Measurements from ENCODE around the gene SOBP. TPM values are rescaled to one million over a fixed set of nuclear protein-coding genes. Genes with fewer than 3 reads are reported as not detected.

SOBP gene
- 1 to 10 TPM in 3 of 4 donors, not detected in 1; 1.1 to 1.6 (median 1.1) TPM for polyA plus RNA-seq
- long read RNA-seq, donor 1, full-length matches to known transcripts, result 1 of 1 reads
- long read RNA-seq, donor 1, partial matches to known transcripts, result 0 of 1 reads
- long read RNA-seq, donor 1, other reads (novel, unspliced or antisense), result 0 of 1 reads
- long read RNA-seq, donor 2, result 0 reads
- long read RNA-seq, donor 3, result 0 reads
- long read RNA-seq, donor 4, result 0 reads
- long read RNA-seq, donor 5, result 0 reads
- long read RNA-seq, donor 6, full-length matches to known transcripts, result 1 of 1 reads
- long read RNA-seq, donor 6, partial matches to known transcripts, result 0 of 1 reads
- long read RNA-seq, donor 6, other reads (novel, unspliced or antisense), result 0 of 1 reads
- long read RNA-seq, donor 7, full-length matches to known transcripts, result 4 of 4 reads
- long read RNA-seq, donor 7, partial matches to known transcripts, result 0 of 4 reads
- long read RNA-seq, donor 7, other reads (novel, unspliced or antisense), result 0 of 4 reads
- long read RNA-seq, donor 8, full-length matches to known transcripts, result 1 of 1 reads
- long read RNA-seq, donor 8, partial matches to known transcripts, result 0 of 1 reads
- long read RNA-seq, donor 8, other reads (novel, unspliced or antisense), result 0 of 1 reads
- long read RNA-seq, donor 9, result 0 reads
- long read RNA-seq, donor 10, full-length matches to known transcripts, result 2 of 37 reads
- long read RNA-seq, donor 10, partial matches to known transcripts, result 35 of 37 reads
- long read RNA-seq, donor 10, other reads (novel, unspliced or antisense), result 0 of 37 reads

GRCh38 chr6:107489636-107490565, at the start of gene SOBP:
TSS of gene SOBP (plus strand) at chr6:107490117. CDS start at chr6:107490617, 500 bp downstream.
- H3K36me3 ChIP-seq (ENCODE audit: control insufficient read depth in 3 of 3, insufficient read depth in 2 of 3, low read depth in 1 of 3, low read length in 3 of 3), result no peaks in the 10 kb centered on the region
- DNase-seq (peak in 1 of 2 donors; percentile 70), FAIRE-seq (no peak)
- H3K4me1 ChIP-seq (ENCODE audit: control insufficient read depth in 3 of 3, insufficient read depth in 2 of 3, low read depth in 1 of 3, low read length in 2 of 3), result peaks cover 0 to 14% (median 2%) of the 10 kb centered on the region in 3 donors
- peak within 1 kb of the TSS; percentile 64 to 80 (median 66) for H3K4me3 ChIP-seq (ENCODE audit: low read depth in 1 of 3, low read length in 3 of 3)
- H3K9me3 ChIP-seq (ENCODE audit: control insufficient read depth in 2 of 2, insufficient read depth in 1 of 2, low read depth in 1 of 2, low read length in 1 of 2), result no peaks in the 10 kb centered on the region
- peak within 1 kb of the TSS in 2 of 3 donors; percentile 63 to 76 for H3K27ac ChIP-seq (ENCODE audit: low read depth in 1 of 3, low read length in 2 of 3)
- whole genome bisulfite sequencing, 3 donors, result 0 to 1% (median 0%) methylated on average over 69 to 129 of the region's 130 CpGs
- H3K27me3 ChIP-seq (ENCODE audit: control insufficient read depth in 3 of 3, insufficient read depth in 3 of 3, low read length in 3 of 3), result peaks cover 6 to 64% (median 13%) of the 10 kb centered on the region in 3 donors

- peaks cover 0 to 20% (median 0%) of the 10 kb centered on the region in 3 donors for H3K4me1 ChIP-seq (ENCODE audit: control insufficient read depth in 3 of 3, insufficient read depth in 2 of 3, low read depth in 1 of 3, low read length in 2 of 3)
- no peak overlapping the region for H3K27ac ChIP-seq (ENCODE audit: low read depth in 1 of 3, low read length in 2 of 3)
- peaks cover 0 to 2% (median 0%) of the 10 kb centered on the region in 3 donors for H3K36me3 ChIP-seq (ENCODE audit: control insufficient read depth in 3 of 3, insufficient read depth in 2 of 3, low read depth in 1 of 3, low read length in 3 of 3)
- H3K4me3 ChIP-seq (ENCODE audit: low read depth in 1 of 3, low read length in 3 of 3), result no peak overlapping the region
- no peak for FAIRE-seq
- no peaks in the 10 kb centered on the region for H3K27me3 ChIP-seq (ENCODE audit: control insufficient read depth in 3 of 3, insufficient read depth in 3 of 3, low read length in 3 of 3)
- no peak for DNase-seq
- H3K9me3 ChIP-seq (ENCODE audit: control insufficient read depth in 2 of 2, insufficient read depth in 1 of 2, low read depth in 1 of 2, low read length in 1 of 2), result no peaks in the 10 kb centered on the region
Measured at GRCh38 chr6:107440936-107441335, 49.0 kb upstream of the SOBP start.

- no peak overlapping the region for H3K27ac ChIP-seq (ENCODE audit: low read depth in 1 of 3, low read length in 2 of 3)
- FAIRE-seq (no peak), DNase-seq (no peak)
- no peaks in the 10 kb centered on the region for H3K27me3 ChIP-seq (ENCODE audit: control insufficient read depth in 3 of 3, insufficient read depth in 3 of 3, low read length in 3 of 3)
- no peak overlapping the region for H3K4me3 ChIP-seq (ENCODE audit: low read depth in 1 of 3, low read length in 3 of 3)
- H3K9me3 ChIP-seq (ENCODE audit: control insufficient read depth in 2 of 2, insufficient read depth in 1 of 2, low read depth in 1 of 2, low read length in 1 of 2), result peaks cover 0 to 2% of the 10 kb centered on the region in 2 donors
- 96 to 100% (median 100%) methylated on average over 1 of the region's 1 CpG for WGBS, 3 donors
- peaks cover 0 to 2% (median 0%) of the 10 kb centered on the region in 3 donors for H3K36me3 ChIP-seq (ENCODE audit: control insufficient read depth in 3 of 3, insufficient read depth in 2 of 3, low read depth in 1 of 3, low read length in 3 of 3)
- peaks cover 0 to 20% (median 0%) of the 10 kb centered on the region in 3 donors for H3K4me1 ChIP-seq (ENCODE audit: control insufficient read depth in 3 of 3, insufficient read depth in 2 of 3, low read depth in 1 of 3, low read length in 2 of 3)
Measured at GRCh38 chr6:107441682-107442081, 48.2 kb upstream of the SOBP start.

- FAIRE-seq (no peak), DNase-seq (no peak)
- peaks cover 0 to 2% (median 0%) of the 10 kb centered on the region in 3 donors for H3K36me3 ChIP-seq (ENCODE audit: control insufficient read depth in 3 of 3, insufficient read depth in 2 of 3, low read depth in 1 of 3, low read length in 3 of 3)
- H3K4me3 ChIP-seq (ENCODE audit: low read depth in 1 of 3, low read length in 3 of 3), result no peak overlapping the region
- H3K27ac ChIP-seq (ENCODE audit: low read depth in 1 of 3, low read length in 2 of 3), result no peak overlapping the region
- H3K27me3 ChIP-seq (ENCODE audit: control insufficient read depth in 3 of 3, insufficient read depth in 3 of 3, low read length in 3 of 3), result no peaks in the 10 kb centered on the region
- peaks cover 0 to 13% (median 0%) of the 10 kb centered on the region in 3 donors for H3K4me1 ChIP-seq (ENCODE audit: control insufficient read depth in 3 of 3, insufficient read depth in 2 of 3, low read depth in 1 of 3, low read length in 2 of 3)
- H3K9me3 ChIP-seq (ENCODE audit: control insufficient read depth in 2 of 2, insufficient read depth in 1 of 2, low read depth in 1 of 2, low read length in 1 of 2), result peaks cover 1 to 16% of the 10 kb centered on the region in 2 donors
- WGBS, 3 donors, result 84 to 95% (median 86%) methylated on average over 2 of the region's 2 CpGs
Measured at GRCh38 chr6:107442938-107443607, 46.8 kb upstream of the SOBP start.

GRCh38 chr6:107443608-107444267, 46.2 kb upstream of the SOBP start:
- FAIRE-seq (no peak), DNase-seq (no peak)
- Histone ChIP-seq H3K36me3 (ENCODE audit: control insufficient read depth in 3 of 3, insufficient read depth in 2 of 3, low read depth in 1 of 3, low read length in 3 of 3) (peaks cover 0 to 2% (median 0%) of the 10 kb centered on the region in 3 donors), H3K4me1 (ENCODE audit: control insufficient read depth in 3 of 3, insufficient read depth in 2 of 3, low read depth in 1 of 3, low read length in 2 of 3) (peaks cover 0 to 7% (median 0%) of the 10 kb centered on the region in 3 donors), H3K9me3 (ENCODE audit: control insufficient read depth in 2 of 2, insufficient read depth in 1 of 2, low read depth in 1 of 2, low read length in 1 of 2) (peaks cover 1 to 21% of the 10 kb centered on the region in 2 donors), H3K4me3 (ENCODE audit: low read depth in 1 of 3, low read length in 3 of 3) (no peak overlapping the region), H3K27ac (ENCODE audit: low read depth in 1 of 3, low read length in 2 of 3) (no peak overlapping the region), H3K27me3 (ENCODE audit: control insufficient read depth in 3 of 3, insufficient read depth in 3 of 3, low read length in 3 of 3) (no peaks in the 10 kb centered on the region)
- WGBS, 3 donors, result 92 to 97% (median 96%) methylated on average over 7 of the region's 7 CpGs

- Histone ChIP-seq H3K27ac (ENCODE audit: low read depth in 1 of 3, low read length in 2 of 3) (no peak overlapping the region), H3K9me3 (ENCODE audit: control insufficient read depth in 2 of 2, insufficient read depth in 1 of 2, low read depth in 1 of 2, low read length in 1 of 2) (peaks cover 1 to 23% of the 10 kb centered on the region in 2 donors), H3K4me1 (ENCODE audit: control insufficient read depth in 3 of 3, insufficient read depth in 2 of 3, low read depth in 1 of 3, low read length in 2 of 3) (peaks cover 0 to 1% (median 0%) of the 10 kb centered on the region in 3 donors), H3K4me3 (ENCODE audit: low read depth in 1 of 3, low read length in 3 of 3) (no peak overlapping the region), H3K36me3 (ENCODE audit: control insufficient read depth in 3 of 3, insufficient read depth in 2 of 3, low read depth in 1 of 3, low read length in 3 of 3) (peaks cover 0 to 2% (median 0%) of the 10 kb centered on the region in 3 donors), H3K27me3 (ENCODE audit: control insufficient read depth in 3 of 3, insufficient read depth in 3 of 3, low read length in 3 of 3) (no peaks in the 10 kb centered on the region)
- DNase-seq, result no peak
- WGBS, 3 donors, result 92 to 98% (median 97%) methylated on average over 1 of the region's 1 CpG
- no peak for FAIRE-seq
Measured at GRCh38 chr6:107444277-107444676, 45.6 kb upstream of the SOBP start.

- Histone ChIP-seq H3K27ac (ENCODE audit: low read depth in 1 of 3, low read length in 2 of 3) (no peak overlapping the region), H3K9me3 (ENCODE audit: control insufficient read depth in 2 of 2, insufficient read depth in 1 of 2, low read depth in 1 of 2, low read length in 1 of 2) (peaks cover 1 to 31% of the 10 kb centered on the region in 2 donors), H3K27me3 (ENCODE audit: control insufficient read depth in 3 of 3, insufficient read depth in 3 of 3, low read length in 3 of 3) (no peaks in the 10 kb centered on the region), H3K4me3 (ENCODE audit: low read depth in 1 of 3, low read length in 3 of 3) (no peak overlapping the region), H3K36me3 (ENCODE audit: control insufficient read depth in 3 of 3, insufficient read depth in 2 of 3, low read depth in 1 of 3, low read length in 3 of 3) (peaks cover 0 to 4% (median 0%) of the 10 kb centered on the region in 3 donors), H3K4me1 (ENCODE audit: control insufficient read depth in 3 of 3, insufficient read depth in 2 of 3, low read depth in 1 of 3, low read length in 2 of 3) (no peaks in the 10 kb centered on the region)
- no peak for FAIRE-seq
- DNase-seq, result no peak
- 97 to 100% (median 100%) methylated on average over 2 of the region's 2 CpGs for WGBS, 3 donors
Measured at GRCh38 chr6:107447663-107448216, 42.2 kb upstream of the SOBP start.
